ENCODE measurements around the gene TBC1D22A.

The TBC1D22A gene

GRCh38 chr22:46741974-46742519 lies 20.4 kb upstream of the TBC1D22A start:
- no peak overlapping the region for H3K4me3 Mint-ChIP-seq
- peaks cover 8 to 10% of the 10 kb centered on the region in 2 donors for H3K36me3 Mint-ChIP-seq
- H3K4me1 Mint-ChIP-seq = peaks cover 13 to 25% of the 10 kb centered on the region in 2 donors
- ATAC-seq (replicated peaks) = no peak
- no peak overlapping the region for H3K27ac Mint-ChIP-seq
- peaks cover 5 to 6% of the 10 kb centered on the region in 2 donors for H3K9me3 Mint-ChIP-seq
- no peak for DNase-seq
- peaks cover 0 to 7% of the 10 kb centered on the region in 2 donors for H3K27me3 Mint-ChIP-seq

GRCh38 chr22:46742576-46743221 lies 19.8 kb upstream of the TBC1D22A start:
- Mint-ChIP-seq H3K27me3 (peaks cover 0 to 7% of the 10 kb centered on the region in 2 donors), H3K4me3 (no peak overlapping the region), H3K36me3 (peaks cover 6 to 8% of the 10 kb centered on the region in 2 donors), H3K4me1 (peaks cover 10 to 20% of the 10 kb centered on the region in 2 donors), H3K27ac (peak overlapping the region; percentile 25), H3K9me3 (peaks cover 5 to 6% of the 10 kb centered on the region in 2 donors)
- DNase-seq (no peak), ATAC-seq (replicated peaks) (no peak)

- peaks cover 5 to 6% of the 10 kb centered on the region in 2 donors for H3K9me3 Mint-ChIP-seq
- peaks cover 6 to 8% of the 10 kb centered on the region in 2 donors for H3K36me3 Mint-ChIP-seq
- no peak overlapping the region for H3K4me3 Mint-ChIP-seq
- ATAC-seq (replicated peaks) (no peak), DNase-seq (no peak)
- peak overlapping the region; percentile 69 for H3K27ac Mint-ChIP-seq
- H3K27me3 Mint-ChIP-seq = peaks cover 10 to 14% of the 10 kb centered on the region in 2 donors
- H3K4me1 Mint-ChIP-seq = peaks cover 12 to 20% of the 10 kb centered on the region in 2 donors
These were observed 17.9 kb upstream of the TBC1D22A start for GRCh38 chr22:46744581-46744980.

- H3K36me3 Mint-ChIP-seq = peaks cover 6 to 8% of the 10 kb centered on the region in 2 donors
- H3K4me3 Mint-ChIP-seq = no peak overlapping the region
- no peak overlapping the region for H3K27ac Mint-ChIP-seq
- H3K4me1 Mint-ChIP-seq = peaks cover 23 to 28% of the 10 kb centered on the region in 2 donors
- no peak for DNase-seq
- peaks cover 18 to 19% of the 10 kb centered on the region in 2 donors for H3K27me3 Mint-ChIP-seq
- no peak for ATAC-seq (replicated peaks)
- H3K9me3 Mint-ChIP-seq = peaks cover 5 to 6% of the 10 kb centered on the region in 2 donors
These were observed 16.3 kb upstream of the TBC1D22A start for GRCh38 chr22:46746192-46746591.

- H3K4me1 Mint-ChIP-seq = peaks cover 24 to 31% of the 10 kb centered on the region in 2 donors
- H3K27ac Mint-ChIP-seq = no peak overlapping the region
- H3K9me3 Mint-ChIP-seq = peaks cover 5 to 6% of the 10 kb centered on the region in 2 donors
- no peak overlapping the region for H3K4me3 Mint-ChIP-seq
- peaks cover 19 to 23% of the 10 kb centered on the region in 2 donors for H3K27me3 Mint-ChIP-seq
- no peak for DNase-seq
- peaks cover 6 to 8% of the 10 kb centered on the region in 2 donors for H3K36me3 Mint-ChIP-seq
- ATAC-seq (replicated peaks) = no peak
These were observed 15.8 kb upstream of the TBC1D22A start for GRCh38 chr22:46746620-46747019.

- DNase-seq (no peak), ATAC-seq (replicated peaks) (no peak)
- H3K9me3 Mint-ChIP-seq = peaks cover 5% of the 10 kb centered on the region in 2 donors
- H3K27me3 Mint-ChIP-seq = peaks cover 19 to 24% of the 10 kb centered on the region in 2 donors
- peaks cover 24 to 31% of the 10 kb centered on the region in 2 donors for H3K4me1 Mint-ChIP-seq
- no peak overlapping the region for H3K27ac Mint-ChIP-seq
- H3K36me3 Mint-ChIP-seq = peaks cover 6 to 7% of the 10 kb centered on the region in 2 donors
- H3K4me3 Mint-ChIP-seq = no peak overlapping the region
These were observed 14.8 kb upstream of the TBC1D22A start for GRCh38 chr22:46747646-46748045.

GRCh38 chr22:46748206-46748907 lies 14.1 kb upstream of the TBC1D22A start:
- DNase-seq = no peak
- peaks cover 19 to 24% of the 10 kb centered on the region in 2 donors for H3K27me3 Mint-ChIP-seq
- no peaks in the 10 kb centered on the region for H3K36me3 Mint-ChIP-seq
- H3K4me3 Mint-ChIP-seq = no peak overlapping the region
- no peaks in the 10 kb centered on the region for H3K9me3 Mint-ChIP-seq
- no peak for ATAC-seq (replicated peaks)
- H3K27ac Mint-ChIP-seq = no peak overlapping the region
- H3K4me1 Mint-ChIP-seq = peaks cover 26 to 31% of the 10 kb centered on the region in 2 donors

GRCh38 chr22:46748908-46749675 lies 13.4 kb upstream of the TBC1D22A start:
- Mint-ChIP-seq H3K27me3 (peaks cover 19 to 24% of the 10 kb centered on the region in 2 donors), H3K27ac (no peak overlapping the region), H3K36me3 (no peaks in the 10 kb centered on the region), H3K4me3 (peak overlapping the region in 1 of 2 donors; percentile 5), H3K9me3 (no peaks in the 10 kb centered on the region), H3K4me1 (peaks cover 29 to 37% of the 10 kb centered on the region in 2 donors)
- peak; percentile 22 to 39 for ATAC-seq (replicated peaks)
- DNase-seq = no peak

GRCh38 chr22:46749682-46750529 lies 12.5 kb upstream of the TBC1D22A start:
- no peaks in the 10 kb centered on the region for H3K9me3 Mint-ChIP-seq
- H3K4me3 Mint-ChIP-seq = peak overlapping the region; percentile 29 to 53
- no peak for DNase-seq
- H3K36me3 Mint-ChIP-seq = peaks cover 0 to 3% of the 10 kb centered on the region in 2 donors
- peak overlapping the region; percentile 57 for H3K27ac Mint-ChIP-seq
- H3K4me1 Mint-ChIP-seq = peaks cover 34 to 43% of the 10 kb centered on the region in 2 donors
- H3K27me3 Mint-ChIP-seq = peaks cover 19 to 24% of the 10 kb centered on the region in 2 donors
- peak; percentile 19 to 45 for ATAC-seq (replicated peaks)

- Mint-ChIP-seq H3K9me3 (no peaks in the 10 kb centered on the region), H3K27ac (peak overlapping the region; percentile 57), H3K4me3 (peak overlapping the region in 1 of 2 donors; percentile 29), H3K27me3 (peaks cover 19 to 24% of the 10 kb centered on the region in 2 donors), H3K4me1 (peaks cover 34 to 43% of the 10 kb centered on the region in 2 donors), H3K36me3 (peaks cover 0 to 3% of the 10 kb centered on the region in 2 donors)
- ATAC-seq (replicated peaks) = no peak
- DNase-seq = no peak
These were observed 12.0 kb upstream of the TBC1D22A start for GRCh38 chr22:46750530-46750800.

- ATAC-seq (replicated peaks) (no peak), DNase-seq (no peak)
- H3K9me3 Mint-ChIP-seq = peaks cover 0 to 1% of the 10 kb centered on the region in 2 donors
- H3K27me3 Mint-ChIP-seq = peaks cover 19 to 24% of the 10 kb centered on the region in 2 donors
- peaks cover 34 to 43% of the 10 kb centered on the region in 2 donors for H3K4me1 Mint-ChIP-seq
- H3K27ac Mint-ChIP-seq = peak overlapping the region; percentile 47
- H3K4me3 Mint-ChIP-seq = no peak overlapping the region
- H3K36me3 Mint-ChIP-seq = peaks cover under 1 to 3% of the 10 kb centered on the region in 2 donors
These were observed 11.5 kb upstream of the TBC1D22A start for GRCh38 chr22:46750863-46751443.

- ATAC-seq (replicated peaks) = no peak
- no peak overlapping the region for H3K27ac Mint-ChIP-seq
- H3K9me3 Mint-ChIP-seq = peaks cover 5 to 9% of the 10 kb centered on the region in 2 donors
- H3K27me3 Mint-ChIP-seq = peaks cover 12 to 24% of the 10 kb centered on the region in 2 donors
- H3K36me3 Mint-ChIP-seq = peaks cover 3 to 8% of the 10 kb centered on the region in 2 donors
- no peak for DNase-seq
- H3K4me1 Mint-ChIP-seq = peaks cover 37 to 43% of the 10 kb centered on the region in 2 donors
- H3K4me3 Mint-ChIP-seq = no peak overlapping the region
These were observed 10.0 kb upstream of the TBC1D22A start for GRCh38 chr22:46752286-46752987.

GRCh38 chr22:46752988-46753310 lies 9.5 kb upstream of the TBC1D22A start:
- no peak for ATAC-seq (replicated peaks)
- Mint-ChIP-seq H3K27ac (no peak overlapping the region), H3K4me1 (peaks cover 37 to 44% of the 10 kb centered on the region in 2 donors), H3K36me3 (peaks cover 3 to 8% of the 10 kb centered on the region in 2 donors), H3K9me3 (peaks cover 5 to 9% of the 10 kb centered on the region in 2 donors), H3K4me3 (no peak overlapping the region), H3K27me3 (peaks cover 12 to 24% of the 10 kb centered on the region in 2 donors)
- no peak for DNase-seq
